Lower lobe of right lung (tissue), 2 donors: ENCODE data around the gene ANP32B. TPM values are rescaled to one million over a fixed set of nuclear protein-coding genes. Genes with fewer than 3 reads are reported as not detected.
"Not testable (repeated sequence)": the region's sequence is repeated elsewhere in the genome, so short reads cannot be mapped to it uniquely, and the experiment has no call there.

Experiments
- ATAC-seq, 2 donors: fragments of 200-7000 bp; cut with Tn5 transposase; one replicate each; pipeline ENCODE4 v1.9.1; 2020 to 2022; ENCODE audit warnings: mild to moderate bottlenecking in 2 of 2, moderate library complexity in 2 of 2
- DNase-seq: peaks from one replicate; pipeline ENCODE4 v3.0.0-alpha.2; 2020
- H3K27ac ChIP-seq: fragments of 200-600 bp; one replicate; pipeline ENCODE4 v1.8.0; 2022
- H3K27me3 ChIP-seq: fragments of 200-600 bp; one replicate; pipeline ENCODE4 v1.8.0; 2022; ENCODE audit warnings: low read depth
- H3K36me3 ChIP-seq: fragments of 200-600 bp; one replicate; pipeline ENCODE4 v1.8.0; 2022; ENCODE audit warnings: mild to moderate bottlenecking
- H3K4me1 ChIP-seq: fragments of 200-600 bp; one replicate; pipeline ENCODE4 v1.8.0; 2022
- H3K4me3 ChIP-seq: fragments of 200-600 bp; one replicate; pipeline ENCODE4 v1.8.0; 2022; ENCODE audit warnings: mild to moderate bottlenecking
- H3K9me3 ChIP-seq: fragments of 200-600 bp; one replicate; pipeline ENCODE4 v1.8.0; 2022
- intact Hi-C: fragments of 100-400 bp; cut with DNase I; formaldehyde crosslinking; loops from one replicate; pipeline ENCODE4 v1.11.0; 2022
- total RNA-seq: library from RNA; stranded (reverse); fragmentation: NEBNext Ultra II Directional; extraction: Animal tissue kit (Norgen Biotek cat#: 25700); gene quantifications from one replicate; pipeline ENCODE4 v1.2.1, GENCODE V29; 2021
- TF ChIP-seq, protein P1 (sequence below): fragments of 200-600 bp; IDR thresholded peaks from one replicate; pipeline ENCODE4 v1.8.0; 2022; ENCODE audit warnings: antibody characterized with exemption, mild to moderate bottlenecking
- donor health status: DM: no; HTN: yes; CAD: no; lungs with severe emphysema.

Gene ANP32B
- total RNA-seq, 1 donor from 2014 or later, result 120 TPM

DNA sequence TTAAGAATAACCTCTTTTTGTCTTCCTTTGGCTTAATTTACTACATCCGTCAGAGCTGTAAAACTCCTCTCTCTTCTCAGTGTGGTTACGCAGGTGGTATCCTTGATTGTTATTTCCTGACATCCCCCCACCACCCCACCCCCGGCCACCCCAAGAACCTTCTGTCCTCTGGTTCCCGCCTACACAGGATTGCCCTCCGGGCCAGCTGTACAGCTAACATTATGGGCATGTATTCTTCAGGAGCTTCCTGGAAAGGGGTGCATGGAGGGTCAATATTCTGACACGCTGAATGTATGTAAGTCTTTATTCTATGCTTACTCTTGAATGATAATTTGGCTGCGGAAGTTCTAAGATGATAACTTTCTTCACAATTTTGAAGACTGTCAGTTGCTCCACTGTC is 13.0 kb upstream of the ANP32B start:
- no peak for ATAC-seq
- no peak for DNase-seq
- no peaks in the 10 kb centered on the region for H3K9me3 ChIP-seq
- no peaks in the 10 kb centered on the region for H3K36me3 ChIP-seq
- H3K4me3 ChIP-seq, result no peak overlapping the region
- TF ChIP-seq, protein P1, sequence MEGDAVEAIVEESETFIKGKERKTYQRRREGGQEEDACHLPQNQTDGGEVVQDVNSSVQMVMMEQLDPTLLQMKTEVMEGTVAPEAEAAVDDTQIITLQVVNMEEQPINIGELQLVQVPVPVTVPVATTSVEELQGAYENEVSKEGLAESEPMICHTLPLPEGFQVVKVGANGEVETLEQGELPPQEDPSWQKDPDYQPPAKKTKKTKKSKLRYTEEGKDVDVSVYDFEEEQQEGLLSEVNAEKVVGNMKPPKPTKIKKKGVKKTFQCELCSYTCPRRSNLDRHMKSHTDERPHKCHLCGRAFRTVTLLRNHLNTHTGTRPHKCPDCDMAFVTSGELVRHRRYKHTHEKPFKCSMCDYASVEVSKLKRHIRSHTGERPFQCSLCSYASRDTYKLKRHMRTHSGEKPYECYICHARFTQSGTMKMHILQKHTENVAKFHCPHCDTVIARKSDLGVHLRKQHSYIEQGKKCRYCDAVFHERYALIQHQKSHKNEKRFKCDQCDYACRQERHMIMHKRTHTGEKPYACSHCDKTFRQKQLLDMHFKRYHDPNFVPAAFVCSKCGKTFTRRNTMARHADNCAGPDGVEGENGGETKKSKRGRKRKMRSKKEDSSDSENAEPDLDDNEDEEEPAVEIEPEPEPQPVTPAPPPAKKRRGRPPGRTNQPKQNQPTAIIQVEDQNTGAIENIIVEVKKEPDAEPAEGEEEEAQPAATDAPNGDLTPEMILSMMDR, result no peak
- intact Hi-C loops, result no loop called here
- H3K27me3 ChIP-seq, result no peaks in the 10 kb centered on the region
- no peak overlapping the region for H3K27ac ChIP-seq
- H3K4me1 ChIP-seq, result no peaks in the 10 kb centered on the region

- no peaks in the 10 kb centered on the region for H3K4me1 ChIP-seq
- H3K27ac ChIP-seq, result no peak overlapping the region
- ATAC-seq, result no peak
- no peaks in the 10 kb centered on the region for H3K36me3 ChIP-seq
- H3K9me3 ChIP-seq, result no peaks in the 10 kb centered on the region
- H3K27me3 ChIP-seq, result no peaks in the 10 kb centered on the region
- intact Hi-C loops, result no loop called here
- DNase-seq, result no peak
- TF ChIP-seq, protein P1, result no peak
- H3K4me3 ChIP-seq, result no peak overlapping the region
These were observed 10.4 kb upstream of the ANP32B start for GRCh38 chr9:97972753-97973152.

- H3K4me3 ChIP-seq, result no peak overlapping the region
- TF ChIP-seq, protein P1, result no peak
- H3K36me3 ChIP-seq, result no peaks in the 10 kb centered on the region
- no peaks in the 10 kb centered on the region for H3K4me1 ChIP-seq
- ATAC-seq, result no peak
- no peaks in the 10 kb centered on the region for H3K27me3 ChIP-seq
- no peak overlapping the region for H3K27ac ChIP-seq
- no peaks in the 10 kb centered on the region for H3K9me3 ChIP-seq
- no peak for DNase-seq
- intact Hi-C loops, result no loop called here
These were observed 7.8 kb upstream of the ANP32B start for GRCh38 chr9:97975376-97975775.

GRCh38 chr9:97976633-97977032 is 6.5 kb upstream of the ANP32B start:
- H3K27ac ChIP-seq, H3K4me1 ChIP-seq, ATAC-seq, H3K9me3 ChIP-seq, intact Hi-C loops, H3K36me3 ChIP-seq, DNase-seq, H3K27me3 ChIP-seq, H3K4me3 ChIP-seq: not testable (repeated sequence)

- H3K27ac ChIP-seq, result no peak overlapping the region
- ATAC-seq, result no peak
- H3K27me3 ChIP-seq, result no peaks in the 10 kb centered on the region
- DNase-seq, result no peak
- H3K4me3 ChIP-seq, result no peak overlapping the region
- intact Hi-C loops, result no loop called here
- H3K36me3 ChIP-seq, result no peaks in the 10 kb centered on the region
- H3K9me3 ChIP-seq, result no peaks in the 10 kb centered on the region
- peaks cover 7% of the 10 kb centered on the region for H3K4me1 ChIP-seq
- TF ChIP-seq, protein P1, result no peak
These were observed 4.6 kb upstream of the ANP32B start for GRCh38 chr9:97978371-97979130.

GRCh38 chr9:97979788-97980478 is 3.2 kb upstream of the ANP32B start:
- intact Hi-C loops, result no loop called here
- H3K27ac ChIP-seq, result no peak overlapping the region

More at GRCh38 chr9:97979788-97980478, 3.2 kb upstream of the ANP32B start:
- Histone ChIP-seq H3K27me3 (no peaks in the 10 kb centered on the region), H3K9me3 (no peaks in the 10 kb centered on the region), H3K4me3 (no peak overlapping the region), H3K4me1 (peaks cover 7% of the 10 kb centered on the region), H3K36me3 (no peaks in the 10 kb centered on the region)
- no peak for ATAC-seq
- TF ChIP-seq, protein P1, result no peak
- DNase-seq, result no peak
